Spleen (tissue), 7 donors: ENCODE results near the gene PUM2.

Source experiments
- CTCF ChIP-seq, 11 experiments: fragments of 200-600 bp in 7 of 11; fragments of 450-650 bp in 4 of 11; sonication (generic) in 4 of 11; IDR thresholded peaks in 8 of 11; conservative IDR thresholded peaks in 3 of 11; 1 replicate in 7 of 11; 2 replicates in 4 of 11; pipeline versions ENCODE4 v1.4.0 to v1.8.0; 2016 to 2021; ENCODE audit warnings: antibody characterized with exemption in 11 of 11, inconsistent platforms in 4 of 11, mild to moderate bottlenecking in 1 of 11
- POLR2A ChIP-seq, 3 donors: fragments of 450-650 bp; IDR thresholded peaks; one replicate each; pipeline ENCODE4 v1.5.1; 2017; ENCODE audit warnings: antibody characterized with exemption in 3 of 3, mild to moderate bottlenecking in 1 of 3
- POLR2AphosphoS5 ChIP-seq, 3 donors: sonication (generic); formaldehyde crosslinking; IDR thresholded peaks; one replicate each; pipeline ENCODE4 v1.5.1; 2017; ENCODE audit warnings: antibody characterized with exemption in 3 of 3
- donor health status: DM: no; HTN: no; CAD: no; lungs with moderate emphysema.
- donor health status: DM: no; HTN: no; CAD: no.
- donor health status: DM: no; HTN: no; CAD: no.

- TF ChIP-seq POLR2A (IDR thresholded peaks at IDR 0.05) (no peak), CTCF (IDR thresholded peaks at IDR 0.05 in 8 of 11, conservative IDR thresholded peaks at IDR 0.05 in 3 of 11) (no peak), POLR2AphosphoS5 (IDR thresholded peaks at IDR 0.05) (no peak)
Measured at GRCh38 chr2:20393986-20394385, 43.3 kb upstream of the PUM2 start.
